GM12865 (cell line): ENCODE measurements around the gene TSHZ2.

ENCODE experiments used
- DNase-seq: peaks from one replicate; pipeline ENCODE4 v3.0.0; 2010; ENCODE audit warnings: low read depth
- H3K4me3 ChIP-seq: 2 replicates; pipeline ENCODE4 v1.5.1; 2011; ENCODE audit warnings: mild to moderate bottlenecking, low read depth, low read length, control low read depth
- CTCF ChIP-seq: IDR thresholded peaks from 2 replicates; pipeline ENCODE4 v1.5.1; 2011; ENCODE audit warnings: low read length, control low read depth, low read depth, inconsistent platforms; ENCODE audit not compliant: insufficient read depth; ENCODE audit errors: missing control alignments

The TSHZ2 gene

GRCh38 chr20:53389516-53390300, 417.6 kb downstream of the TSHZ2 start:
- TF ChIP-seq CTCF: no peak
- no peak for DNase-seq
- no peak overlapping the region for H3K4me3 ChIP-seq

GRCh38 chr20:53390770-53391169, 418.6 kb downstream of the TSHZ2 start:
- H3K4me3 ChIP-seq: no peak overlapping the region
- no peak for DNase-seq
- TF ChIP-seq CTCF: no peak

- no peak for TF ChIP-seq CTCF
- no peak overlapping the region for H3K4me3 ChIP-seq
- no peak for DNase-seq
Observed at GRCh38 chr20:53394433-53394832, 422.3 kb downstream of the TSHZ2 start.

GRCh38 chr20:53395188-53395923, 423.2 kb downstream of the TSHZ2 start:
- H3K4me3 ChIP-seq: no peak overlapping the region
- DNase-seq: no peak
- no peak for TF ChIP-seq CTCF

GRCh38 chr20:53399083-53399482, 426.9 kb downstream of the TSHZ2 start:
- no peak for TF ChIP-seq CTCF
- H3K4me3 ChIP-seq: no peak overlapping the region
- no peak for DNase-seq

GRCh38 chr20:53399592-53400335, 427.6 kb downstream of the TSHZ2 start:
- no peak for DNase-seq
- no peak for TF ChIP-seq CTCF

More at GRCh38 chr20:53399592-53400335, 427.6 kb downstream of the TSHZ2 start:
- no peak overlapping the region for H3K4me3 ChIP-seq
